ENCODE data around the gene SPOCK1. TPM values are rescaled to one million over a fixed set of nuclear protein-coding genes. Genes with fewer than 3 reads are reported as not detected.

The SPOCK1 gene
- total and polyA plus RNA-seq, 4 donors: 0.48 to 4.5 (median 0.69) TPM

DNA sequence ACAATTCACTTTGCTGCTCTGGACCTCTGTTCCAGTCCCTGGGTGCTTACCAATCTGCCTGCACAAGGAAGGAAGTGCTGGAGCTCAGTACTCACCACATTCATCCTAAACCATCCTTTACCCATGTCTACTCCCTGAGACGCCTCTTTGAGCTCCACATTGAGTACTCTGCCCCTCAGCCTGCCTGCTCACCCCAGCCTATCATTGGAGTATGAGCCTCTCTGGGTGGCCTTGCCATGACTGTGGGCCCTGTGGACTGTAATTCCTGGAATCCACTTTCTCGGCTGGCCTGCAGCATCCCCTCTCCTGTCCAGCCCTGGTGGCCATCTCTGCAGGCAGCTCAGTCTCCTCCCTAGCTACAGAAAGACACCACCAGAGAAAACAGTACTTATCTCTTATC is 428.6 kb downstream of the SPOCK1 start:
- WGBS, 2 donors: 83 to 86% methylated on average over 2 of the region's 2 CpGs
- Histone ChIP-seq H3K4me3 (no peak overlapping the region), H3K27me3 (ENCODE audit: control insufficient read depth in 3 of 3, insufficient read depth in 3 of 3, low read length in 2 of 3) (peaks cover 0 to 20% (median 0%) of the 10 kb centered on the region in 3 donors), H3K9ac (ENCODE audit: insufficient read depth in 1 of 2, low read length in 2 of 2) (no peak overlapping the region), H3K4me1 (ENCODE audit: control insufficient read depth in 5 of 5, insufficient read depth in 5 of 5, low read length in 5 of 5) (no peaks in the 10 kb centered on the region), H3K27ac (ENCODE audit: low read depth in 1 of 2, low read length in 1 of 2) (no peak overlapping the region), H3K36me3 (ENCODE audit: control insufficient read depth in 4 of 4, insufficient read depth in 4 of 4, low read length in 4 of 4) (no peaks in the 10 kb centered on the region), H3K9me3 (ENCODE audit: control insufficient read depth in 4 of 4, insufficient read depth in 3 of 4, low read length in 3 of 4) (no peaks in the 10 kb centered on the region)
- ATAC-seq (ENCODE audit: insufficient read depth, low FRiP score): no peak
- TF ChIP-seq, protein P1, sequence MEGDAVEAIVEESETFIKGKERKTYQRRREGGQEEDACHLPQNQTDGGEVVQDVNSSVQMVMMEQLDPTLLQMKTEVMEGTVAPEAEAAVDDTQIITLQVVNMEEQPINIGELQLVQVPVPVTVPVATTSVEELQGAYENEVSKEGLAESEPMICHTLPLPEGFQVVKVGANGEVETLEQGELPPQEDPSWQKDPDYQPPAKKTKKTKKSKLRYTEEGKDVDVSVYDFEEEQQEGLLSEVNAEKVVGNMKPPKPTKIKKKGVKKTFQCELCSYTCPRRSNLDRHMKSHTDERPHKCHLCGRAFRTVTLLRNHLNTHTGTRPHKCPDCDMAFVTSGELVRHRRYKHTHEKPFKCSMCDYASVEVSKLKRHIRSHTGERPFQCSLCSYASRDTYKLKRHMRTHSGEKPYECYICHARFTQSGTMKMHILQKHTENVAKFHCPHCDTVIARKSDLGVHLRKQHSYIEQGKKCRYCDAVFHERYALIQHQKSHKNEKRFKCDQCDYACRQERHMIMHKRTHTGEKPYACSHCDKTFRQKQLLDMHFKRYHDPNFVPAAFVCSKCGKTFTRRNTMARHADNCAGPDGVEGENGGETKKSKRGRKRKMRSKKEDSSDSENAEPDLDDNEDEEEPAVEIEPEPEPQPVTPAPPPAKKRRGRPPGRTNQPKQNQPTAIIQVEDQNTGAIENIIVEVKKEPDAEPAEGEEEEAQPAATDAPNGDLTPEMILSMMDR (IDR thresholded peaks at IDR 0.05; ENCODE audit: control extremely low read depth, extremely low read depth): no peak
- DNase-seq: no peak

DNA sequence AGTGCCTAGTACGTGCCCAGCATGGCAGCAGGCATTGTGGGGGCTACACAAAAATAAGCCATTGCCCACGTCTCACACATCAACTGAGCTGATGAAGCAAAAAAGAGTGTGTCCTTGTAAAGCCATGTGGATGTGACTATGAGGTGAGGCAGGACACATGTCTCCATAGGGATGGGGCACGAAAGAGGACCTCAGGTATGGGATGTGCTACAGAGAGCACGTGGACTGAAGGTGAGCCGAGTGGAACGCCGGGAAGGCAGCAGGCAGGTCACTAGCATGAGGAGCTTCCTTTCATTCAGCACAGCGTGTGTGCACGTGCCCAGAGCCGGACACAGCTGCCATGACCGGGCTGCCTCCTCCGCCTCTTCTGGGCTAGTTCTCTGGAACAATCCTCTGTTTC is 429.8 kb downstream of the SPOCK1 start:
- H3K4me1 ChIP-seq (ENCODE audit: control insufficient read depth in 5 of 5, insufficient read depth in 5 of 5, low read length in 5 of 5): no peaks in the 10 kb centered on the region
- H3K27ac ChIP-seq (ENCODE audit: low read depth in 1 of 2, low read length in 1 of 2): no peak overlapping the region
- peaks cover 0 to 20% (median 0%) of the 10 kb centered on the region in 3 donors for H3K27me3 ChIP-seq (ENCODE audit: control insufficient read depth in 3 of 3, insufficient read depth in 3 of 3, low read length in 2 of 3)
- DNase-seq (no peak), ATAC-seq (ENCODE audit: insufficient read depth, low FRiP score) (no peak)
- no peaks in the 10 kb centered on the region for H3K36me3 ChIP-seq (ENCODE audit: control insufficient read depth in 4 of 4, insufficient read depth in 4 of 4, low read length in 4 of 4)
- H3K9ac ChIP-seq (ENCODE audit: insufficient read depth in 1 of 2, low read length in 2 of 2): no peak overlapping the region
- H3K4me3 ChIP-seq: no peak overlapping the region
- H3K9me3 ChIP-seq (ENCODE audit: control insufficient read depth in 4 of 4, insufficient read depth in 3 of 4, low read length in 3 of 4): no peaks in the 10 kb centered on the region
- 90 to 96% methylated on average over 12 of the region's 12 CpGs for WGBS, 2 donors
- TF ChIP-seq, protein P1 (IDR thresholded peaks at IDR 0.05; ENCODE audit: control extremely low read depth, extremely low read depth): no peak

DNA sequence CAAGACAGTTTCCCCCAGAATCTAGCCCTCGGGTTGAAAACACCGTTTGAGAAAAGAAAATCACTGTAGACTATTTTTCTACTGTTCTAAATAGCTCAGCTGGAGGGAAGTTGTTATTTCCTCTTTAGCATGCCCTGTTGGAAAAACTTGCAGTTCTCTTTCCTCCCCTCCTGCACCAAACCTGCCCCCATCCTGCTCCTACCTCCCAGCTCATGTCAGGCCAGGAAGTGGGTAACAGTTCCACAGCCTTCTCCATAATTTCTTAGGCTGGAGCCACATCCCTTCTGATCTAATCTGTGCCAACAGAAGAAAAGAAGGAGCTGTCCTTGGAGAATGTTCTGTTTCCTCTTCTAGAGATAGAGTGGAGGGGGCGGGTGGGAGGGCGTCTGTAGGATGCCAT is 437.7 kb downstream of the SPOCK1 start:
- 15 to 31% methylated on average over 4 of the region's 4 CpGs for WGBS, 2 donors
- no peak overlapping the region for H3K9ac ChIP-seq (ENCODE audit: insufficient read depth in 1 of 2, low read length in 2 of 2)
- H3K36me3 ChIP-seq (ENCODE audit: control insufficient read depth in 4 of 4, insufficient read depth in 4 of 4, low read length in 4 of 4): no peaks in the 10 kb centered on the region
- no peak overlapping the region for H3K4me3 ChIP-seq
- peaks cover 0 to 3% (median 0%) of the 10 kb centered on the region in 3 donors for H3K27me3 ChIP-seq (ENCODE audit: control insufficient read depth in 3 of 3, insufficient read depth in 3 of 3, low read length in 2 of 3)
- no peaks in the 10 kb centered on the region for H3K4me1 ChIP-seq (ENCODE audit: control insufficient read depth in 5 of 5, insufficient read depth in 5 of 5, low read length in 5 of 5)
- no peak overlapping the region for H3K27ac ChIP-seq (ENCODE audit: low read depth in 1 of 2, low read length in 1 of 2)
- TF ChIP-seq, protein P1 (IDR thresholded peaks at IDR 0.05; ENCODE audit: control extremely low read depth, extremely low read depth): no peak
- ATAC-seq (ENCODE audit: insufficient read depth, low FRiP score): no peak
- DNase-seq: no peak
- no peaks in the 10 kb centered on the region for H3K9me3 ChIP-seq (ENCODE audit: control insufficient read depth in 4 of 4, insufficient read depth in 3 of 4, low read length in 3 of 4)

DNA sequence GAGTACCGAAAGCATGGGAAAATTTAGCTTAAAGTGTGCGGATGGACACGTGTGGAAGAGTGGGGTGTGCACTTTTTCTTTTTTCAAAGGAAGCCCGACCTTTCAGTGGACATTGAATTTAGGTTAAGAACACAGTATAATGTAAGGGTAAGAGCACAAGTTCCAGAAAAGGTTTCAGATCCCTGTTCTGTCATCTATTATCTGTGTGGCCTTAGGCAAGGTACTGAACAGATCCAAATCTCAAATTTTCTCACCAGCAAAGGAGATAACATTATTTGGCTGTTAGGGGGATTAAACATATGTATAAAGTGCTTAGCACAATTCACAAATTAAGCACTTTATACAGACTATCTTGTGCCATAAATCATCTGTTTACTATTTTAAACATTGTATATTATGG is 441.0 kb downstream of the SPOCK1 start:
- TF ChIP-seq, protein P1 (IDR thresholded peaks at IDR 0.05; ENCODE audit: control extremely low read depth, extremely low read depth): no peak
- 82 to 92% methylated on average over 4 of the region's 4 CpGs for WGBS, 2 donors

More for the DNA sequence above, 441.0 kb downstream of the SPOCK1 start:
- Histone ChIP-seq H3K36me3 (ENCODE audit: control insufficient read depth in 4 of 4, insufficient read depth in 4 of 4, low read length in 4 of 4) (no peaks in the 10 kb centered on the region), H3K4me1 (ENCODE audit: control insufficient read depth in 5 of 5, insufficient read depth in 5 of 5, low read length in 5 of 5) (no peaks in the 10 kb centered on the region), H3K9ac (ENCODE audit: insufficient read depth in 1 of 2, low read length in 2 of 2) (no peak overlapping the region), H3K27me3 (ENCODE audit: control insufficient read depth in 3 of 3, insufficient read depth in 3 of 3, low read length in 2 of 3) (peaks cover 0 to 3% (median 0%) of the 10 kb centered on the region in 3 donors), H3K9me3 (ENCODE audit: control insufficient read depth in 4 of 4, insufficient read depth in 3 of 4, low read length in 3 of 4) (no peaks in the 10 kb centered on the region), H3K27ac (ENCODE audit: low read depth in 1 of 2, low read length in 1 of 2) (no peak overlapping the region), H3K4me3 (no peak overlapping the region)
- DNase-seq (no peak), ATAC-seq (ENCODE audit: insufficient read depth, low FRiP score) (no peak)
